Mesenchymal stem cell (in vitro differentiated cells and primary cell): ENCODE measurements around the gene APH1A.
"Not testable (repeated sequence)": the region's sequence is repeated elsewhere in the genome, so short reads cannot be mapped to it uniquely, and the experiment has no call there.

Source experiments
- DNase-seq: peaks from one replicate; pipeline ENCODE4 v3.0.0-alpha.2; 2013
- H2AFZ ChIP-seq: one replicate; pipeline ENCODE4 v1.6.1; 2013; ENCODE audit warnings: low read depth, mild to moderate bottlenecking, control low read depth, inconsistent platforms, low read length, moderate library complexity
- H2AK5ac ChIP-seq: 2 replicates; pipeline ENCODE4 v1.6.1; 2013; ENCODE audit warnings: low read length, moderate library complexity, mild to moderate bottlenecking, inconsistent platforms; ENCODE audit not compliant: severe bottlenecking
- H2BK120ac ChIP-seq: one replicate; pipeline ENCODE4 v1.6.1; 2013; ENCODE audit warnings: low read depth, mild to moderate bottlenecking, inconsistent platforms, low read length, moderate library complexity
- H2BK12ac ChIP-seq, 2 experiments: one replicate each; pipeline ENCODE4 v1.6.1; 2013; ENCODE audit warnings: inconsistent platforms in 2 of 2, low read length in 2 of 2, mild to moderate bottlenecking in 2 of 2, moderate library complexity in 2 of 2, control low read depth in 1 of 2
- H2BK15ac ChIP-seq: one replicate; pipeline ENCODE4 v1.6.1; 2013; ENCODE audit warnings: mild to moderate bottlenecking, low read depth, inconsistent platforms; ENCODE audit not compliant: poor library complexity, severe bottlenecking
- H2BK5ac ChIP-seq: 2 replicates; pipeline ENCODE4 v1.6.1; 2013; ENCODE audit warnings: low read depth, mild to moderate bottlenecking, low read length, control low read depth, inconsistent platforms; ENCODE audit not compliant: poor library complexity, severe bottlenecking
- H3K14ac ChIP-seq, 2 experiments: one replicate each; pipeline ENCODE4 v1.6.1; 2013; ENCODE audit warnings: inconsistent platforms in 2 of 2, low read length in 2 of 2, control low read depth in 1 of 2, mild to moderate bottlenecking in 1 of 2, moderate library complexity in 1 of 2
- H3K18ac ChIP-seq, 2 experiments: one replicate each; pipeline ENCODE4 v1.6.1; 2013; ENCODE audit warnings: inconsistent platforms in 2 of 2, low read length in 2 of 2, control low read depth in 1 of 2, low read depth in 1 of 2, mild to moderate bottlenecking in 1 of 2
- H3K23ac ChIP-seq, 2 experiments: one replicate each; pipeline ENCODE4 v1.6.1; 2013; ENCODE audit warnings: inconsistent platforms in 2 of 2, low read length in 2 of 2, mild to moderate bottlenecking in 2 of 2, moderate library complexity in 2 of 2, control low read depth in 1 of 2
- H3K27ac ChIP-seq: 2 replicates; pipeline ENCODE4 v1.5.1; 2013; ENCODE audit warnings: mild to moderate bottlenecking, moderate library complexity, low read length, control low read depth, inconsistent platforms; ENCODE audit not compliant: poor library complexity, severe bottlenecking
- H3K27me3 ChIP-seq, 2 experiments: 2 replicates each; pipeline versions ENCODE4 v1.6.1 to v1.7.0; 2013; ENCODE audit warnings: low read length in 2 of 2, mild to moderate bottlenecking in 2 of 2, moderate library complexity in 2 of 2, control low read depth in 1 of 2, inconsistent platforms in 1 of 2; ENCODE audit not compliant: control insufficient read depth in 1 of 2, insufficient read depth in 1 of 2
- H3K36me3 ChIP-seq, 2 experiments: 2 replicates each; pipeline versions ENCODE4 v1.6.1 to v1.7.0; 2013; ENCODE audit warnings: low read length in 2 of 2, control low read depth in 1 of 2, inconsistent platforms in 1 of 2, low read depth in 1 of 2, mild to moderate bottlenecking in 1 of 2; ENCODE audit not compliant: insufficient read depth in 2 of 2, control insufficient read depth in 1 of 2
- H3K4ac ChIP-seq, 2 experiments: one replicate each; pipeline ENCODE4 v1.6.1; 2013; ENCODE audit warnings: inconsistent platforms in 2 of 2, low read length in 2 of 2, mild to moderate bottlenecking in 2 of 2, moderate library complexity in 2 of 2, control low read depth in 1 of 2, low read depth in 1 of 2
- H3K4me1 ChIP-seq: 2 replicates; pipeline ENCODE4 v1.6.1; 2013; ENCODE audit warnings: low read depth, low read length, control low read depth; ENCODE audit not compliant: control insufficient read depth, insufficient read depth
- H3K4me2 ChIP-seq: 2 replicates; pipeline ENCODE4 v1.6.1; 2013; ENCODE audit warnings: low read length, mild to moderate bottlenecking, inconsistent platforms; ENCODE audit not compliant: poor library complexity, severe bottlenecking
- H3K4me3 ChIP-seq, 2 experiments: 2 replicates each; pipeline versions ENCODE4 v1.5.1 to v1.7.0; 2013; ENCODE audit warnings: low read length in 2 of 2, mild to moderate bottlenecking in 2 of 2, control low read depth in 1 of 2, low read depth in 1 of 2; ENCODE audit not compliant: insufficient read depth in 1 of 2
- H3K79me1 ChIP-seq: replicated peaks from 2 replicates; pipeline ENCODE4 v1.6.1; 2013; ENCODE audit warnings: mild to moderate bottlenecking, control low read depth, low read length, inconsistent platforms; ENCODE audit not compliant: poor library complexity, severe bottlenecking
- H3K9ac ChIP-seq: 2 replicates; pipeline ENCODE4 v1.7.0; 2013; ENCODE audit warnings: mild to moderate bottlenecking, low read length, moderate library complexity
- H3K9me3 ChIP-seq: 2 replicates; pipeline ENCODE4 v1.7.0; 2013; ENCODE audit warnings: mild to moderate bottlenecking, low read length; ENCODE audit not compliant: control insufficient read depth
- H4K8ac ChIP-seq: one replicate; pipeline ENCODE4 v1.6.1; 2013; ENCODE audit warnings: inconsistent platforms, mild to moderate bottlenecking, low read length, moderate library complexity
- H4K91ac ChIP-seq: one replicate; pipeline ENCODE4 v1.6.1; 2013; ENCODE audit warnings: mild to moderate bottlenecking, low read length, inconsistent platforms
- WGBS: methylation state at CpG from one replicate; pipeline ENCODE4 v1.1.7; 2013; ENCODE audit warnings: mixed read lengths; 5-methylcytosine and 5-hydroxymethylcytosine counted together

APH1A gene

DNA sequence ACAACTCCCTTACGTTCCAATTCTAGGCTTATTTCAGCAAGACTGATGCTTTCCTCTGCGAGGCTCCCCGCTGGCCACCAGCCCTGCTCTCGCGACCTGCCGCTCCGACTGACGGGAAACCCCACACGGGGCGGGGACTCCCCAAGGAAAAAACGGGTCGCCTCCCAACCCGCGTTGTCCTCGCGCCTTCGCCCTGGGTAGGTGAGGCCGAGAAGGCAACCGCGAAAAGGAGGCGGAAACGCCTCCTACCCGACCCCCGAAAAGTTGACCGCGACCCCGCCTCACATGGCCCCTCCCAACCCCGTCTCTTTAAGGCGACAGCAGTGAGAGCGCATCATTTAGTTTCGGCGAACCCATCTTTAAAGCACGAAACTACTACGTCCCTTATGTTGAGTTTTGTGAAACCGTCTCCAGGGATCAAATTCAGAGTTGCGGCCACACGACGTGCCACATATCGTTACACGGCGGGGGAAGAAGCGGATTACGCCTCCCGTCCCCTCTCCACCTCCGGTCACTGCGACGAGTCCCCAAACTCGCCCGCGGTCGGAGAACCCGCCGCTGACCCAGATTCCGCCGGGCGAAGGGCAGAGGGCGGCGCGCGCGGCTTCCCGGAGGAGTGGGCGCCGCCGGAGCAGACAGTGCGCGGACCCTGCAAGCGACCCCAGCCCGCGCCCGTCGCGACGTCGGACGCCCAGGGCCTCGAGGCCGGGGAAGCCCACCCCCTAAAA lies 34.1 kb downstream of the APH1A start:
- H3K27me3 ChIP-seq: no peaks in the 10 kb centered on the region
- H3K36me3 ChIP-seq: peaks cover 0 to 5% of the 10 kb centered on the region in 2 experiments
- peak overlapping the region; percentile 69 for H2AFZ ChIP-seq
- peak overlapping the region; percentile 95 to 98 for H3K4ac ChIP-seq
- peak overlapping the region; percentile 46 for H2BK5ac ChIP-seq
- H3K4me2 ChIP-seq: peak overlapping the region; percentile 94
- peaks cover 1% of the 10 kb centered on the region for H3K79me1 ChIP-seq
- under 1% methylated on average over 78 of the region's 78 CpGs for WGBS
- DNase-seq: peak; percentile 90
- peak overlapping the region; percentile 89 to 98 for H3K18ac ChIP-seq
- peak overlapping the region in 1 of 2 experiments; percentile 52 for H2BK12ac ChIP-seq
- peak overlapping the region; percentile 52 for H4K8ac ChIP-seq
- peaks cover 4% of the 10 kb centered on the region for H3K4me1 ChIP-seq
- peak overlapping the region; percentile 83 for H4K91ac ChIP-seq
- H2AK5ac ChIP-seq: no peak overlapping the region
- H3K23ac ChIP-seq: peak overlapping the region in 1 of 2 experiments; percentile 99
- peak overlapping the region; percentile 96 for H2BK15ac ChIP-seq
- peak overlapping the region; percentile 42 for H2BK120ac ChIP-seq
- H3K9ac ChIP-seq: peak overlapping the region; percentile 99
- peak overlapping the region; percentile 88 for H3K27ac ChIP-seq
- H3K4me3 ChIP-seq: peak overlapping the region; percentile 94 to 95
- H3K14ac ChIP-seq: peak overlapping the region; percentile 50 to 80
- no peaks in the 10 kb centered on the region for H3K9me3 ChIP-seq

DNA sequence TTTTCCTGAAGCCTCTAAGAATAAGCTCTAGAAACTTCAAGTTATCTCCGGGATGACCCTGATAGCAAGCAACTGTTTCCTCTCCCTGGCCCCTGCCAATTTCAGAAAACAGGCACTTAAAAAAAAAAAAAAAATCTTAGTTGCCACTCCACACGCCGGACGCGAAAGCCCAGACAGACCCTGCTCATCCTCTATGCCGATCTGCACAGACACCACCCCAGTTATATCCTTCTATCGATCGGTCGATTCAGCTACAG lies 34.6 kb downstream of the APH1A start:
- 0% methylated on average over 9 of the region's 9 CpGs for whole genome bisulfite sequencing
- Histone ChIP-seq H2BK15ac (no peak overlapping the region), H2BK5ac (peak overlapping the region; percentile 46)

DNA sequence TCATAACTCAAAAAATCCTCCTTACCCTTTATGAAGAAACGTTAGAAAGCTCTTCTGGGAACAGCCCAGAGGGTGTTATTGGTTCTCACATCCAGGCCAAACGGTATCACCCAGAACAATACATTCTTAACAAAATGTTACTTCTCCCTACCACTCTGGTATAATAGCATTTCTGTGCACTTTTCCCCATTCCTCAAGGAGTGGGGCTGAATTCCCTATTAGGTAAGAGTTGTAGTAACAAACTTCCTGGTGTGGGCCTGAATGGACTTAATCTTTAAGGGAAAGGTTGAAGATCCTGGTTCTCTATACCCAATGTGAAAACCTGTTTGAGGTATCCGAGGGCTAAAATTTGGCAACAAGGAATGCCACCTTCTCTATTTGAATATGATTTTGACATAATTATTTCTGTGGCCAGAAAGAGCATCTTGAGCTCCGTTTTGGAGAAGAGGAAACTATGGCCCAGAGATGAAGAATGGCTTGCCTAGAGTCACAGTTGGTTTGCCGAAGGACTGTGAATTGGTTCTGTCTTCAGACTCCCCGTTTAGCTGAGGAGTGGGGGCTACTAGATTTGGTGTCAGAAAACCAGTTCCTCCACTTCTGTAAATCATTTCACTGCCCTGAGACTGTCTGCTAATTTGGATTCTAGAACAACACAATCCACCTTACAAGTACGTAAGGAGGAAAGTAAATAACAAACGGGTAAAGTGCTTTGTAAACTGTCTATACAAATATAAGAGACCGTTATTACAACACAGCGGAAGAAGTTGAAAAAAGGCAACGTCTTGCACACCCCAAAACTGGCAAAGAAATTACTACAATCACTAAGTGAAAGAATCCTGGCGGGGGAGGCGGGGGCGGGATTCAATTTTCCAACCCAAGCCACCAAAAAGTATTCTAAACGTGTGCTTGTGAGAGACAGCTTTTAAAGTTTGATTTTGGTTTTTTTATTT lies 35.2 kb downstream of the APH1A start:
- H3K23ac ChIP-seq: no peak overlapping the region
- H3K27ac ChIP-seq: peak overlapping the region; percentile 88
- peak overlapping the region in 1 of 2 experiments; percentile 19 for H3K18ac ChIP-seq
- no peak overlapping the region for H2BK5ac ChIP-seq
- H3K14ac ChIP-seq: no peak overlapping the region
- H3K4me2 ChIP-seq: peak overlapping the region; percentile 94
- H3K9me3 ChIP-seq: no peaks in the 10 kb centered on the region
- peaks cover 3% of the 10 kb centered on the region for H3K79me1 ChIP-seq
- peak; percentile 46 for DNase-seq
- H4K91ac ChIP-seq: no peak overlapping the region
- peak overlapping the region in 1 of 2 experiments; percentile 67 for H3K4ac ChIP-seq
- 45% methylated on average over 2 of the region's 15 CpGs for WGBS
- H3K4me1 ChIP-seq: peaks cover 4% of the 10 kb centered on the region
- H2BK12ac ChIP-seq: no peak overlapping the region
- H2AFZ ChIP-seq: no peak overlapping the region
- peaks cover 0 to 5% of the 10 kb centered on the region in 2 experiments for H3K36me3 ChIP-seq
- no peak overlapping the region for H2BK120ac ChIP-seq
- H3K4me3 ChIP-seq: peak overlapping the region in 1 of 2 experiments; percentile 95
- no peak overlapping the region for H2AK5ac ChIP-seq
- H2BK15ac ChIP-seq: no peak overlapping the region
- H3K27me3 ChIP-seq: no peaks in the 10 kb centered on the region
- H4K8ac ChIP-seq: no peak overlapping the region
- H3K9ac ChIP-seq: peak overlapping the region; percentile 99

More for the DNA sequence above, 34.6 kb downstream of the APH1A start:
- Histone ChIP-seq H3K23ac (no peak overlapping the region), H2AK5ac (no peak overlapping the region), H3K36me3 (peaks cover 0 to 5% of the 10 kb centered on the region in 2 experiments), H3K9me3 (no peaks in the 10 kb centered on the region), H2BK120ac (no peak overlapping the region), H3K4me3 (peak overlapping the region; percentile 94 to 95), H3K14ac (no peak overlapping the region), H3K79me1 (peaks cover 1% of the 10 kb centered on the region), H3K4me1 (peaks cover 4% of the 10 kb centered on the region), H3K4ac (peak overlapping the region in 1 of 2 experiments; percentile 79), H3K27ac (peak overlapping the region; percentile 88), H2AFZ (peak overlapping the region; percentile 51), H3K18ac (peak overlapping the region; percentile 89 to 98), H3K27me3 (no peaks in the 10 kb centered on the region), H4K91ac (no peak overlapping the region), H3K4me2 (peak overlapping the region; percentile 94), H2BK12ac (no peak overlapping the region), H3K9ac (peak overlapping the region; percentile 99), H4K8ac (no peak overlapping the region)
- DNase-seq: no peak

DNA sequence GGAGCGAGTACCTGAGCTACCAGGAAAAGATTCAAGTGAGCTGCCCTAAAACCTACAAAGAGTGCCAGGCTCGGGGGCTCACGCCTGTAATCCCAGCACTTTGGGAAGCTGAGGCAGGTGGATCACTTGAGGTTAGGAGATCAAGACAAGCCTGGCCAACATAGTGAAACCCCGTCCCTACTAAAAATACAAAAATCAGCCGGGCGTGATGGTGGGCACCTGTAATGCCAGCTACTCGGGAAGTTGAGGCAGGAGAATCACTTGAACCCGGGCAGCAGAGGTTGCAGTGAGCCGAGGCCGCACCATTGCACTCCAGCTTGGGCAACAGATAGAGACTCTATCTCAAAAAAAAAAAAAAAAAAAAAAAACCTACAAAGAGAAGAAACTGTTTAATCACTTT lies 35.9 kb downstream of the APH1A start:
- H3K9ac ChIP-seq: peak overlapping the region; percentile 99
- WGBS: 95% methylated on average over 10 of the region's 10 CpGs
- not testable (repeated sequence) for H3K4ac ChIP-seq, H2AK5ac ChIP-seq, H3K79me1 ChIP-seq, H2BK5ac ChIP-seq, H3K4me1 ChIP-seq, H4K91ac ChIP-seq, H2BK120ac ChIP-seq, H3K36me3 ChIP-seq, H3K27ac ChIP-seq, H2BK15ac ChIP-seq, H4K8ac ChIP-seq, H3K9me3 ChIP-seq, H2AFZ ChIP-seq, H3K14ac ChIP-seq, H3K23ac ChIP-seq, H3K4me2 ChIP-seq, H2BK12ac ChIP-seq, H3K18ac ChIP-seq, H3K27me3 ChIP-seq, H3K4me3 ChIP-seq, DNase-seq
